Epithelial cell of proximal tubule (primary cell): ENCODE data around the gene ASB6. TPM values are rescaled to one million over a fixed set of nuclear protein-coding genes. Genes with fewer than 3 reads are reported as not detected.

Source experiments
- DNase-seq: peaks from one replicate; pipeline ENCODE4 v3.0.0-alpha.2; 2011; ENCODE audit warnings: low read depth
- H3K4me3 ChIP-seq: 2 replicates; pipeline ENCODE4 v1.5.1; 2011; ENCODE audit warnings: low read depth, mild to moderate bottlenecking, low read length
- total RNA-seq: library from RNA; depleted of rRNA; stranded (reverse); fragments of >200 nt; gene quantifications from 2 replicates; pipeline ENCODE4 v1.2.3, GENCODE V29; 2015
- TF ChIP-seq, protein P1 (sequence below): conservative IDR thresholded peaks from 2 replicates; pipeline ENCODE4 v1.5.1; 2012; ENCODE audit warnings: low read depth, mild to moderate bottlenecking, low read length

The ASB6 gene
- total RNA-seq, 1 donor from 2014 or later: 22.3 TPM

DNA sequence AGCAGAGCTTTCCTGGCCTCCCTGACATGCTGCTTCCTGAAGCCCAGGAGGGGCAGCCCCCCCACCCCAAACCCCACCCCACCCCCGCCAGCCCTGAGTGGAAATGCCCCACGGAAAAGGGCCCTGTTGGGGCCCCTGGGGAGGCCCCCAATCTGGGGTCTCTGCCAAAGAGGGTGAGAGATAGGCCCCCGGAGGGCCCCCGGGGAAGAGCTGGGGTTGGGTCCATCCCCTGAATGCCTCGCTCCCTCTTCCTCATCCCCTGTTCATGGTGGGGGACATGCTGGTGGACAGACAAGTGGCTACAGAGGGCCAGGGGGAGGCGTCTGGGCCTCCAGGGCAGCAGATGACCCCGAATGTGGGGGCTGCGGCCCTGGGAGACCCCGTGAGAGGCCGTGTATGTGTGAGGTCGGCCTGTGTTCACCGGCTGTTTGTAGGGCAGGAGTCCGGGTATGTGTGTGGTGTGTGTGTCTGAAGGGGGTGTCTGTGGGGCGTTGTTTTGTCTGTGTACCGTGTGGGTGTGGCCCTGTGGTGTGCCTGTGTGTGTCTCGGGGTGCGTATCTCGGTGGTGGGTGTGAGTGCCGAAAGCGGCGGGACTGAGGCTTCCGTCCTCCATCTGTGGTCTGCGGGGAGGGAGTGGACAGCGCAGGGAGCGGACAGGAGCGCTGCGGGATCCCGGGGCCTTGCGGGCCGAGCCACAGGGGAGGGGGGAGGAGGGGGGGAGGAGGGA, 32.3 kb downstream of the ASB6 start:
- DNase-seq: no peak
- TF ChIP-seq, protein P1, sequence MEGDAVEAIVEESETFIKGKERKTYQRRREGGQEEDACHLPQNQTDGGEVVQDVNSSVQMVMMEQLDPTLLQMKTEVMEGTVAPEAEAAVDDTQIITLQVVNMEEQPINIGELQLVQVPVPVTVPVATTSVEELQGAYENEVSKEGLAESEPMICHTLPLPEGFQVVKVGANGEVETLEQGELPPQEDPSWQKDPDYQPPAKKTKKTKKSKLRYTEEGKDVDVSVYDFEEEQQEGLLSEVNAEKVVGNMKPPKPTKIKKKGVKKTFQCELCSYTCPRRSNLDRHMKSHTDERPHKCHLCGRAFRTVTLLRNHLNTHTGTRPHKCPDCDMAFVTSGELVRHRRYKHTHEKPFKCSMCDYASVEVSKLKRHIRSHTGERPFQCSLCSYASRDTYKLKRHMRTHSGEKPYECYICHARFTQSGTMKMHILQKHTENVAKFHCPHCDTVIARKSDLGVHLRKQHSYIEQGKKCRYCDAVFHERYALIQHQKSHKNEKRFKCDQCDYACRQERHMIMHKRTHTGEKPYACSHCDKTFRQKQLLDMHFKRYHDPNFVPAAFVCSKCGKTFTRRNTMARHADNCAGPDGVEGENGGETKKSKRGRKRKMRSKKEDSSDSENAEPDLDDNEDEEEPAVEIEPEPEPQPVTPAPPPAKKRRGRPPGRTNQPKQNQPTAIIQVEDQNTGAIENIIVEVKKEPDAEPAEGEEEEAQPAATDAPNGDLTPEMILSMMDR: no peak
- H3K4me3 ChIP-seq: peak overlapping the region; percentile 34

DNA sequence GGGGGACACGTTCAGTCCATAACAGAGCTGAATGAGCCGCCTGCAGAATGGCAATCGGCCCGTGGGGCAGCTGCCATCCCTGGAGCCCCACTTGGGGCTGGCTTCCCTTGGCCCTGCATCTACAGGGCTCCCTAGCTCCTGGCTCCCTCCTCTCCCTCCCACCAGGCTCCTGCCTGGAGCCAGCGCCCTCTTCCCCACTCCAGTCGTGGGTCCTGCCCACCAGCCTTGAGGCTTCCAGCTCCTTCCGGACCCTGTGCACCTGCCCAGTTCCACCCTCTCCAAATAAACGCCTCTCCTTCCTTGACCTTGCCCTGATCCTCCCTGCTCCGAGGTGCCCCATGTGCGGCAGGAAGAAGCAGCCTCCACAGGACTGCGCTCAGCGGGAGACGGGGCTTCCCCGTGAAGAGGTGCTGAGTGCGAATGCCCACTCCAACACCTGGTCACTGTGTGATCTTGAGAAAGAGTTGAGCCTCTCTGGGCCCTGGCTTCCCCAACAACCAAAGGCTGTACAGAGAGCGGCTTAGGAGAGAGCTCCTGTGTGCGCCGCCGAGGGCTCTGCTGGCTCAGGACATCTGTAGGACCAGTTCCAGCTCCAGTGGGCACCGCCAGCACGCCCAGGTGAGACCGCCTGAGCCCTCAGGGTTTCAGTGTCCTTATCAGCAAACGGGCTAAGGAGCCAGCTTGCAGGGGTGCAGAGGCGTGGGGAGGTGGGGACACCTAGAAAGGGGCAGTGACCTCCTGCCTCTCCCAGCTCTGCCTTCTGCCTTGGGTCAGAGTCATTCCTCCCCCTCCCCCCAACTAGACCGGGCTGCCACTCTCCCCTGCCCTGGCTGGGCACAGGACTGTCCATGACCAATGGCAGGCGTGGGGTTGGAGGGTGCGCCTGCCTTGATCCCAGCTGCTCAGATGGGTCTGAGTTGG, 33.1 kb downstream of the ASB6 start:
- H3K4me3 ChIP-seq: no peak overlapping the region
- TF ChIP-seq, protein P1: no peak
- DNase-seq: no peak

DNA sequence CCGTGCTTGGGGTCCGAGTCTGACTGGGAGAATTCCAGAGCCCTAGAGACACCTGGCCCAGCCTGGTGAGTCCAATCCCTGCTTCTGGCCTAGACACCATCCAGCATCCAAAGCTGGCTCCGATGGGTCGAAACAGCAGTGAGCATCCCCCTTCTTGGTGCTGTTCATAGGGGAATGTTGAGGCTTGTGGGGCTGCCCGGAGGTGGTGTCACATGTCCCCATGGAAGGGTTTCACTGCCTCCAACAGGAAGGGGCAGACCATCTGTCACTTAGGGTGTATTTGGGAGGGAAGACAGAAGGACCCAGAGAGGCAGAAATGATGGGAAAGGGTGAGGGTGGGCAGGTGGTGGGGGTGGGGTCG, 34.9 kb downstream of the ASB6 start:
- DNase-seq: no peak
- TF ChIP-seq, protein P1: no peak
- H3K4me3 ChIP-seq: no peak overlapping the region

DNA sequence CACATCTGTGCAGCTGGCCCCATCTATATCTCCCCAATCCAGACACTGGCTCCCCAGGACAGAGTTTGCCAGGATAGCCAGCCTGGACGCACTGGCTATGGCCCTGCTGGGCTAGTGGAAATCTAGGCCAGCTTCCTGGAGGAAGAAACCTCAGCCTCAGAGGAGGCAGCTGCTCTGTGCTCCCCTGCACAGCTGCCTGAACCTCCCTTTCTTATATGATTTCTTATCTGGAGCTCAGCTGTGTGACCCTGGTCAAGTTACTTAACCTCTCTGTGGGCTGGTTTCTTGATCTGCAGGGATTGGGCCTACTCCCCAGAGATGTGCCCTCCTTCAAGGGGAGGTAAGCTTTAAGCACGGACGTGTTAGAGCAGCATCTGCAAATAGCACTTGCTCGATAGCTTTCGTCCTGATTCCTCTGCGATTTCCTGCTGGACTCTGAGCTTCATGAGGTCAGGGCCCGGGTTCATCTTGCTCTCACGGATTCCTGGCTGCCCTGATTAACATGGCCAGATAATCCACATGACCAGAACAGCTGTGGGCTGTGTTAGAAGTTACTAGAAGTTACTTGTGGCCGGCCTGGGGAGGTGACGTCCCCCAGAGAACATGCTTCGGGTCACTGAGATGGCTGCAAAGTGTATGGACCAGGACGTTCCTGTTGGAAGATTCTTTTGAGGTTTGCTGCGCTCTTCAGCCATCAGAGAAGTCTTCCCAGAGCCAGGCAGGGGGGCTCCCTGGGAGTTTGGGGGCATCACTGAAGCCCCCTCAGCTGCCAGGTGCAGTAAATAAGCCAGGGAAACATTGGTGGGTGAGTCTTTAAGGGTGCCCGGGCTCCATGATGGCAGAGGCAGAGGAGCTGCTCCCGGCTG, 35.6 kb downstream of the ASB6 start:
- TF ChIP-seq, protein P1: no peak
- DNase-seq: no peak
- no peak overlapping the region for H3K4me3 ChIP-seq

DNA sequence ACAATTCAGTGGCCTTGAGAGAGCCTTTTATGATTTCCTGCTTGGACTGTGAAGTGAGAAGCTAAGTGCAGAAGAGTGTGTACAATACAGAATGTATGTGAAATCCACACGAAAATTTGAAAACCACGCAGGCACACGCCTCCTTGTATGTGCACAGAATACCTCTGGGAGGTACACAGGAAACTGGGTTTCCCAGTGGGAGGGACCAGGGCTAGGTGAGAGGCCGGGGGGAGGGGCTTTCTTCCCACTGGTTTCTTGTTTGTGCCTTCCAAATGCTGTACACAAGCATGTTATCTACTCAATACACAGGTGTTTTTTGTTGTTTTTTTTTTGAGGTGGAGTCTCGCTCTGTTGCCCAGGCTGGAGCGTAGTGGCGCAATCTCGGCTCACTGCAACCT, 37.2 kb downstream of the ASB6 start:
- TF ChIP-seq, protein P1: no peak
- DNase-seq: no peak

DNA sequence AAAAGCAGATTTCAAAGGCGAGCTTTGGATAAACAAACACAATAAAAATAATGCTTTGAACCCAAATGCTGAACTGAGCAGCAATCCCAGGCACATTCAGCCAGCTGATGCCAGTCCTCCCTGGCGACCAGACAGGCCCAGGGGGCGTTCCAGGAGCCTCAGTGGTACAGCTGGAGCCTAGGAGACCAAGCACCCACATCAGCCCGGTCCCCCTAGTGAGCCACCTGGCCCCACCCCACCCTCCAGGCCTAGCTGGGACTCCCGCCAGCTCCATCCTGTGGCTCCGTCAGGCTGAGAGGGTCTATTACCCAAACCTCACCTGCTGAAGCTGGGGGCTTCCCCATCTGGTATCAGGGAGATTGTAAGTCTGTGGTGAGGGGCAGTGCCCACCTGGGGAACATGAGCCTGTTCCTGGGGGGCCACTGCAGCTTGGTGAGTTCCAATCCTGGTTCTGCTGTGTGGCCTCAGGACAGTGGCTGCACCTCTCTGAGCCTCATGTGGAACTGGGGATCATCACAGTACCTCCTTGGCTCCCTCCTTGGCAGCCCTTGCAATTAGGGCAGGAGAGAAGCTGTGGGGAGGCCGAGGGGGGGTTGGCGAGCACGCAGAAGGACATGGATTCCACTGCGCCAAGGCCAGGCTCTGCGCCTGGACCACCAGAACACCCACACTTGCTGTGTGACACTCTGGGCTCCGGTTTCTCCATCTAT, 37.7 kb downstream of the ASB6 start:
- no peak overlapping the region for H3K4me3 ChIP-seq
- TF ChIP-seq, protein P1: no peak
- no peak for DNase-seq

More for the DNA sequence above, 37.2 kb downstream of the ASB6 start:
- H3K4me3 ChIP-seq: no peak overlapping the region
